HCT116 (cell line): ENCODE measurements around the gene LIPT2. TPM values are rescaled to one million over a fixed set of nuclear protein-coding genes. Genes with fewer than 3 reads are reported as not detected.

Experiments used
- ATAC-seq: fragments of 200-7000 bp; cut with Tn5 transposase; 2 replicates; pipeline ENCODE4 v1.9.1; 2020; ENCODE audit warnings: mild to moderate bottlenecking, moderate library complexity
- BruUV-seq: library from RNA; stranded (reverse); fragments of 400-500 nt; replicated peaks from 2 replicates; lab custom pipeline; 2021; lab: Mats Ljungman, UMichigan
- CTCF ChIA-PET: fragments of 300-600 bp; sonication (Branson Sonifier 250); formaldehyde crosslinking; loops from one replicate; lab custom pipeline; 2021; ENCODE audit warnings: antibody characterized with exemption; lab: Charles Lee
- POLR2A ChIA-PET: fragments of 300-600, 350-600 bp; sonication (Branson Sonifier 250); formaldehyde crosslinking; loops from one replicate; lab custom pipeline; 2021; ENCODE audit warnings: antibody characterized with exemption; lab: Charles Lee
- RAD21 ChIA-PET, 2 experiments: fragments of 300-600 bp; sonication (Branson Sonifier 250); formaldehyde crosslinking; loops; one replicate each; lab custom pipeline; 2023; ENCODE audit warnings: low total read pairs in 2 of 2; ENCODE audit not compliant: uncharacterized antibody in 2 of 2, unreplicated experiment in 2 of 2, low non-redundant PET in 1 of 2; lab: Charles Lee
- DNase-seq: peaks from one replicate; pipeline ENCODE4 v3.0.0-alpha.2; 2010; ENCODE audit warnings: low read depth, low spot score
- H2AFZ ChIP-seq: fragments of 200-600 bp; shearing (Covaris generic), sonication (generic); 2 replicates; pipeline ENCODE4 v1.6.1; 2017; ENCODE audit warnings: low read depth, mixed run types, mixed read lengths, antibody characterized with exemption, low read length; ENCODE audit not compliant: poor library complexity, severe bottlenecking
- H3K27ac ChIP-seq: 2 replicates; pipeline ENCODE4 v1.5.1; 2012; ENCODE audit warnings: low read depth, low read length
- H3K27me3 ChIP-seq: fragments of 200-600 bp; sonication (generic); 2 replicates; pipeline ENCODE4 v1.6.1; 2016; ENCODE audit warnings: mixed run types, low read length, mixed read lengths; ENCODE audit not compliant: insufficient read depth
- H3K36me3 ChIP-seq, 2 experiments: fragments of 200-500 bp in 1 of 2; fragments of 200-600 bp in 1 of 2; sonication (Bioruptor generic) in 1 of 2; sonication (generic) in 1 of 2; 2 replicates each; pipeline versions ENCODE4 v1.5.1 to v1.6.1; 2014 to 2016; ENCODE audit warnings: low read length in 2 of 2, inconsistent platforms in 1 of 2, mixed read lengths in 1 of 2, mixed run types in 1 of 2; ENCODE audit not compliant: insufficient read depth in 2 of 2, control insufficient read depth in 1 of 2
- H3K4me1 ChIP-seq, 2 experiments: fragments of 200-600 bp in 1 of 2; sonication (generic) in 1 of 2; 2 replicates each; pipeline versions ENCODE4 v1.5.1 to v1.6.1; 2012 to 2017; ENCODE audit warnings: low read length in 2 of 2, inconsistent platforms in 1 of 2, mild to moderate bottlenecking in 1 of 2, mixed read lengths in 1 of 2, mixed run types in 1 of 2, moderate library complexity in 1 of 2; ENCODE audit not compliant: insufficient read depth in 2 of 2, control insufficient read depth in 1 of 2
- H3K4me2 ChIP-seq: fragments of 200-600 bp; sonication (generic); 2 replicates; pipeline ENCODE4 v1.6.1; 2017; ENCODE audit warnings: mixed run types, low read length, mixed read lengths
- H3K4me3 ChIP-seq, 2 experiments: fragments of 200-600 bp in 1 of 2; sonication (generic) in 1 of 2; replicated peaks in 1 of 2; 2 replicates each; pipeline ENCODE4 v1.5.1; 2011 to 2016; ENCODE audit warnings: low read length in 2 of 2, control low read depth in 1 of 2, low read depth in 1 of 2, mild to moderate bottlenecking in 1 of 2, mixed read lengths in 1 of 2, mixed run types in 1 of 2
- H3K79me2 ChIP-seq: fragments of 200-600 bp; sonication (generic); 2 replicates; pipeline ENCODE4 v1.6.1; 2017; ENCODE audit warnings: mild to moderate bottlenecking, mixed run types, low read length, moderate library complexity, mixed read lengths; ENCODE audit not compliant: insufficient read depth
- H3K9ac ChIP-seq: fragments of 200-600 bp; sonication (generic); 2 replicates; pipeline ENCODE4 v1.6.1; 2016; ENCODE audit warnings: low read length, mixed read lengths
- H3K9me2 ChIP-seq: fragments of 200-600 bp; sonication (generic), shearing (Covaris generic); 2 replicates; pipeline ENCODE4 v1.6.1; 2017; ENCODE audit warnings: mixed run types, mild to moderate bottlenecking, moderate library complexity; ENCODE audit not compliant: insufficient read depth
- H3K9me3 ChIP-seq, 2 experiments: fragments of 200-500 bp in 1 of 2; fragments of 200-600 bp in 1 of 2; sonication (Bioruptor generic) in 1 of 2; sonication (generic) in 1 of 2; 2 replicates each; pipeline ENCODE4 v1.6.1; 2014 to 2017; ENCODE audit warnings: low read length in 2 of 2, mixed read lengths in 2 of 2, inconsistent platforms in 1 of 2, low read depth in 1 of 2, mild to moderate bottlenecking in 1 of 2, mixed run types in 1 of 2, moderate library complexity in 1 of 2; ENCODE audit not compliant: control insufficient read depth in 1 of 2, insufficient read depth in 1 of 2
- H4K20me1 ChIP-seq: fragments of 200-600 bp; sonication (generic), shearing (Covaris generic); 2 replicates; pipeline ENCODE4 v1.6.1; 2017; ENCODE audit warnings: mixed run types, mild to moderate bottlenecking, moderate library complexity; ENCODE audit not compliant: insufficient read depth
- ATF3 ChIP-seq: IDR thresholded peaks from 2 replicates; pipeline ENCODE4 v1.6.1; 2012
- CEBPB ChIP-seq: IDR thresholded peaks from 2 replicates; pipeline ENCODE4 v1.6.1; 2012; ENCODE audit warnings: low read depth
- CTCF ChIP-seq, 3 experiments: fragments of 200-600 bp in 1 of 3; sonication (generic) in 1 of 3; IDR thresholded peaks in 2 of 3; conservative IDR thresholded peaks in 1 of 3; 2 replicates each; pipeline ENCODE4 v1.5.1; 2012 to 2017; ENCODE audit warnings: low read depth in 2 of 3, low read length in 2 of 3, antibody characterized with exemption in 1 of 3, borderline replicate concordance in 1 of 3, control low read depth in 1 of 3, mild to moderate bottlenecking in 1 of 3, mixed read lengths in 1 of 3, mixed run types in 1 of 3, moderate library complexity in 1 of 3; ENCODE audit not compliant: insufficient read depth in 1 of 3
- EGR1 ChIP-seq: IDR thresholded peaks from 2 replicates; pipeline ENCODE4 v1.6.1; 2012; ENCODE audit warnings: low read depth
- EZH2 ChIP-seq: fragments of 200-600 bp; sonication (generic); IDR thresholded peaks from 2 replicates; pipeline ENCODE4 v1.6.1; 2017; ENCODE audit warnings: antibody characterized with exemption, mixed run types
- EZH2phosphoT487 ChIP-seq: fragments of 200-600 bp; IDR thresholded peaks from 2 replicates; pipeline ENCODE4 v1.6.1; 2018; ENCODE audit warnings: antibody characterized with exemption, borderline replicate concordance
- JUND ChIP-seq: IDR thresholded peaks from 2 replicates; pipeline ENCODE4 v1.6.1; 2012
- MAX ChIP-seq: IDR thresholded peaks from 2 replicates; pipeline ENCODE4 v1.6.1; 2012
- REST ChIP-seq: IDR thresholded peaks from 2 replicates; pipeline ENCODE4 v1.6.1; 2012; ENCODE audit warnings: low read depth
- SRF ChIP-seq: IDR thresholded peaks from 2 replicates; pipeline ENCODE4 v1.6.1; 2012; ENCODE audit warnings: low read depth
- TCF7L2 ChIP-seq: IDR thresholded peaks from 2 replicates; pipeline ENCODE4 v1.7.0; 2011; ENCODE audit warnings: borderline replicate concordance, inconsistent platforms; ENCODE audit not compliant: insufficient read depth, insufficient read length; ENCODE audit errors: extremely low read depth
- YY1 ChIP-seq: IDR thresholded peaks from 2 replicates; pipeline ENCODE4 v1.6.1; 2011; ENCODE audit warnings: low read length, low read depth, moderate library complexity, mild to moderate bottlenecking; ENCODE audit not compliant: insufficient replicate concordance; ENCODE audit errors: extremely low read depth
- intact Hi-C: fragments of 100-400 bp; cut with micrococcal nuclease; formaldehyde crosslinking; loops from 2 replicates; pipeline ENCODE4 v1.10.0; 2022
- total RNA-seq: library from RNA; stranded (reverse); gene quantifications from one replicate; pipeline ENCODE4 v1.2.1, GENCODE V29; 2021; ENCODE audit not compliant: unreplicated experiment

The LIPT2 gene
- total RNA-seq, 1 experiment from 2014 or later, result 3.4 TPM

GRCh38 chr11:74442636-74443035 lies 50.9 kb downstream of the LIPT2 start:
- no peak overlapping the region for H3K27ac ChIP-seq
- no peaks in the 10 kb centered on the region for H4K20me1 ChIP-seq
- H3K9me2 ChIP-seq, result no peaks in the 10 kb centered on the region
- H3K9me3 ChIP-seq, result no peaks in the 10 kb centered on the region
- POLR2A ChIA-PET, result no interaction called here
- H3K4me2 ChIP-seq, result no peak overlapping the region
- no peak for ATAC-seq
- no peaks in the 10 kb centered on the region for H3K79me2 ChIP-seq
- no peak for TF ChIP-seq MAX
- no peak for TF ChIP-seq EZH2phosphoT487
- TF ChIP-seq CEBPB, result no peak
- no peak for TF ChIP-seq ATF3
- TF ChIP-seq EZH2, result no peak
- TF ChIP-seq CTCF (IDR thresholded peaks at IDR 0.05 in 2 of 3, conservative IDR thresholded peaks at IDR 0.05 in 1 of 3; ENCODE audit: borderline replicate concordance in 1 of 3, insufficient read depth in 1 of 3, low read depth in 2 of 3, low read length in 2 of 3), result no peak
- TF ChIP-seq SRF, result no peak
- TF ChIP-seq JUND, result no peak
- no peak for TF ChIP-seq TCF7L2
- TF ChIP-seq YY1, result no peak
- no peak for TF ChIP-seq EGR1
- no peak for TF ChIP-seq REST
- no peak for DNase-seq
- RAD21 ChIA-PET, result no interaction called here
- no peak overlapping the region for H3K9ac ChIP-seq
- H2AFZ ChIP-seq, result no peak overlapping the region
- no TSS peak for BruUV-seq
- H3K27me3 ChIP-seq, result no peaks in the 10 kb centered on the region
- no peak overlapping the region for H3K4me3 ChIP-seq
- 0 out of 4 replicates have a peak, but pooled peaks cover 0 to 8% of the 10 kb centered on the region in 2 experiments for H3K4me1 ChIP-seq
- no peaks in the 10 kb centered on the region for H3K36me3 ChIP-seq
- intact Hi-C loops, result no loop called here
- CTCF ChIA-PET, result interaction anchor here (0.7 to 1.9 kb wide), 2 partner anchors 11 to 187 kb away, joined by 4 to 5 read pairs; no protein-coding TSS in a partner anchor

Other genes with a start within 250 kb of the LIPT2 start
- gene P4HA3, start 182.1 kb downstream of the LIPT2 start, total RNA-seq, result 0.91 TPM
- 4.9 TPM for gene PGM2L1, start 95.3 kb downstream of the LIPT2 start, total RNA-seq
- not detected for gene KCNE3, start 26.2 kb downstream of the LIPT2 start, total RNA-seq
- 18.9 TPM for gene POLD3, start 98.9 kb upstream of the LIPT2 start, total RNA-seq
- not detected for gene CHRDL2, start 237.7 kb upstream of the LIPT2 start, total RNA-seq